ENCODE data around the gene TBCCD1.
"Not testable (repeated sequence)": the region's sequence is repeated elsewhere in the genome, so short reads cannot be mapped to it uniquely, and the experiment has no call there.

DNA sequence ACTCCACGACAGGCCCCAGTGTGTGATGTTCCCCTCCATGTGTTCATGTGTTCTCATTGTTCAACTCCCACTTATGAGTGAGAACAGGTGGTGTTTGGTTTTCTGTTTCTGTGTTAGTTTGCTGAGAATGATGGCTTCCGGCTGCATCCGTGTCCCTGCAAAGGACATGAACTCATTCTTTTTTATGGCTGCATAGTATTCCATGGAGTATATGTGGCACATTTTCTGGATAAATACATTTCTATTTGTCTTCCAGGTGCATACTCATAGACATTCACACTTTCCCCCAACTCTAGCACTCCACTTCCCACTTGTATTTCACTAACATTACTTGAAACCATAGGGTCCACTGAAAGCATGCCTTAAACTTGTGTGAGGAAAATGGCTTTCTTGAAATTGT, 35.4 kb downstream of the TBCCD1 start:
- TF ChIP-seq POLR2AphosphoS5 (IDR thresholded peaks at IDR 0.05; ENCODE audit: insufficient read depth, low read depth, low read length); POLR2A (IDR thresholded peaks at IDR 0.05; ENCODE audit: low read depth, low read length); EZH2 (IDR thresholded peaks at IDR 0.05; ENCODE audit: borderline replicate concordance, low read depth, low read length, severe bottlenecking); JUN (IDR thresholded peaks at IDR 0.05; ENCODE audit: borderline replicate concordance, insufficient read depth, insufficient read length, low read depth); GATA2 (IDR thresholded peaks at IDR 0.05; ENCODE audit: insufficient read depth, insufficient read length, low read depth, low read length); MYC (IDR thresholded peaks at IDR 0.05; ENCODE audit: low read depth, low read length); MAX (IDR thresholded peaks at IDR 0.05; ENCODE audit: insufficient read depth, insufficient read length); FOS (IDR thresholded peaks at IDR 0.05; ENCODE audit: borderline replicate concordance, insufficient read depth, low read length): not testable (repeated sequence)
- TF ChIP-seq, protein P1, sequence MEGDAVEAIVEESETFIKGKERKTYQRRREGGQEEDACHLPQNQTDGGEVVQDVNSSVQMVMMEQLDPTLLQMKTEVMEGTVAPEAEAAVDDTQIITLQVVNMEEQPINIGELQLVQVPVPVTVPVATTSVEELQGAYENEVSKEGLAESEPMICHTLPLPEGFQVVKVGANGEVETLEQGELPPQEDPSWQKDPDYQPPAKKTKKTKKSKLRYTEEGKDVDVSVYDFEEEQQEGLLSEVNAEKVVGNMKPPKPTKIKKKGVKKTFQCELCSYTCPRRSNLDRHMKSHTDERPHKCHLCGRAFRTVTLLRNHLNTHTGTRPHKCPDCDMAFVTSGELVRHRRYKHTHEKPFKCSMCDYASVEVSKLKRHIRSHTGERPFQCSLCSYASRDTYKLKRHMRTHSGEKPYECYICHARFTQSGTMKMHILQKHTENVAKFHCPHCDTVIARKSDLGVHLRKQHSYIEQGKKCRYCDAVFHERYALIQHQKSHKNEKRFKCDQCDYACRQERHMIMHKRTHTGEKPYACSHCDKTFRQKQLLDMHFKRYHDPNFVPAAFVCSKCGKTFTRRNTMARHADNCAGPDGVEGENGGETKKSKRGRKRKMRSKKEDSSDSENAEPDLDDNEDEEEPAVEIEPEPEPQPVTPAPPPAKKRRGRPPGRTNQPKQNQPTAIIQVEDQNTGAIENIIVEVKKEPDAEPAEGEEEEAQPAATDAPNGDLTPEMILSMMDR (IDR thresholded peaks at IDR 0.05; ENCODE audit: extremely low read depth in 1 of 2, insufficient read depth in 1 of 2, low read depth in 1 of 2, low read length in 2 of 2), result not testable (repeated sequence)
